GM23338 (cell line): Measurements from ENCODE around the gene CLCF1. TPM values are rescaled to one million over a fixed set of nuclear protein-coding genes. Genes with fewer than 3 reads are reported as not detected.
A peak's percentile ranks its signal among the peaks of the same experiment; 100 is the strongest.

Experiments used
- POLR2AphosphoS5 ChIP-seq: IDR thresholded peaks from 2 replicates; pipeline ENCODE4 v1.6.1; 2016; ENCODE audit warnings: antibody characterized with exemption, low read depth
- REST ChIP-seq: IDR thresholded peaks from one replicate; pipeline ENCODE4 v1.6.1; 2018; ENCODE audit warnings: antibody characterized with exemption; ENCODE audit not compliant: unreplicated experiment
- ZNF462 ChIP-seq: fragments of 250-450 bp; sonication (Bioruptor Pico); IDR thresholded peaks from 2 replicates; pipeline ENCODE4 v1.5.0; 2020; ENCODE audit warnings: mild to moderate bottlenecking, moderate library complexity
- polyA plus RNA-seq: library from polyadenylated mRNA; unstranded; fragments of >200 nt; fragmentation: Nextera tagmentation; extraction: Ambion mirVana; gene quantifications from 2 replicates; pipeline ENCODE4 v1.2.1, GENCODE V29; 2016
- total RNA-seq: library from RNA; depleted of rRNA; stranded (reverse); fragments of >200 nt; shearing (Covaris generic); gene quantifications from 2 replicates; pipeline ENCODE4 v1.2.3, GENCODE V29; 2014

CLCF1 gene
- total and polyA plus RNA-seq, 2 experiments from 2014 or later, result 0.32 TPM; not detected in 1

- TF ChIP-seq ZNF462 (no peak), REST (no peak), POLR2AphosphoS5 (0 out of 2 replicates have a peak, but pooled peaks have one; percentile 37)
Observed at GRCh38 chr11:67373648-67374570, 511 bp upstream of the CLCF1 start (continued).
